HG03097 (cell line): ENCODE data around the gene KPNA1.
"Not testable (repeated sequence)": the region's sequence is repeated elsewhere in the genome, so short reads cannot be mapped to it uniquely, and the experiment has no call there.

ENCODE experiments used
- ATAC-seq: cut with Tn5 transposase; IDR thresholded peaks from one replicate; pipeline ENCODE4 v1.9.1; 2021; ENCODE audit not compliant: unreplicated experiment, low FRiP score

The KPNA1 gene

DNA sequence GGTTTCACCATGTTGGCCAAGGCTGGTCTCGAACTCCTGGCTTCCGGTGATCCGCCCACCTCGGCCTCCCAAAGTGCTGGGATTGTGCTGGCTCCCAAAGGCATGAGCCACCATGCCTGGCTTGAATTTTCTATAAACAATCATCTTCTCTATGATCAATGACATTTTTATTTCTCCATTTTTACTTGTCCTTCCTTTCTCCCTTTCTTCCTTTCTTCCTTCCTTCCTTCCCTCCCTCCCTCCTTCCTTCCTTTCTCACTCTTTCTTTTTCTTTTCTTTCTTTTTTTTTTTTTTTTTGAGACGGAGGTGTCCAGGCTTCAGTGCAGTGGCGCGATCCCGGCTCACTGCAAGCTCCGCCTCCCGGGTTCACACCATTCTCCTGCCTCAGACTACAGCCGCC is 8.6 kb upstream of the KPNA1 start:
- no peak for ATAC-seq

DNA sequence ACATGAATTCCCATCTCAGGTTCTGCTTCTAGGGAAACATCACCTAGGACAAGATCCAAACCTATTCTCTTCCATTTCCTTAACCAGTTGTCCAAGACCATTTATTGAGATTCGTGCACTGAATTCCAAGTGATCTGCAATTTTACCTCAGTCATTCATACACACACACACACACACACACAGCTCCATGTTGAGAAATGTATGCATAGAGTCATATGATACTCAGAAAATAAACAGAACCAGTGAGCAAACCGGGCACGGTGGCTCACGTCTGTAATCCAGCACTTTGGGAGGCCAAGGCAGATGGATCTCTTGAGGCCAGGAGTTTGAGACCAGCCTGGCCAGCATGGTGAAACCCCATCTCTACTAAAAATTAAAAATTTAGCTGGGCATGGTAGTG is 6.1 kb upstream of the KPNA1 start:
- ATAC-seq, result no peak

- no peak for ATAC-seq
Measured at GRCh38 chr3:122519693-122520092, 5.0 kb upstream of the KPNA1 start.

DNA sequence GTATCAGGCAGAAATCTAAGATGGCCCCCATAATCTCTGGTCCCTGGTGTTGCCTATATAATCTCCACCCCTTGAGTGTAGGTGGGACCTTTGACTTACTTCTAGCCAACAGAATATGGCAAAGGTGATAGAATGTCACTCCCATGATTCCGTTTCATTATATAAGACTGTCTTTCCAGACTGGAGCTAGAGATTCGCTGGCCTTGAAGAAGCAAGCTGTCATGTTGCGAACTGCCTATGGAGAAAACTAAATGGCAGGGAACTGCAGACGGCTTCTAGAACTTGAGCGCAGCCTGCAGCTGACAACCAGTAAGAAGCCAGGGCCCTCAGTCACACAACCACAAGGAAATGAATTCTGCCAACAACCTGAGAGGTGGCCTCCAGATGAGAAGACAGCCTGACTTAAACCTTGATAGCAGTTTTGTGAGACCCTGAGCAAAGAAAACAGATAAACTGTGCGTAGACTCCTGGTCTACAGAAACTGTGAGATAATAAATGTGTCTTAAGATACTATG is 2.2 kb upstream of the KPNA1 start:
- ATAC-seq, result no peak

DNA sequence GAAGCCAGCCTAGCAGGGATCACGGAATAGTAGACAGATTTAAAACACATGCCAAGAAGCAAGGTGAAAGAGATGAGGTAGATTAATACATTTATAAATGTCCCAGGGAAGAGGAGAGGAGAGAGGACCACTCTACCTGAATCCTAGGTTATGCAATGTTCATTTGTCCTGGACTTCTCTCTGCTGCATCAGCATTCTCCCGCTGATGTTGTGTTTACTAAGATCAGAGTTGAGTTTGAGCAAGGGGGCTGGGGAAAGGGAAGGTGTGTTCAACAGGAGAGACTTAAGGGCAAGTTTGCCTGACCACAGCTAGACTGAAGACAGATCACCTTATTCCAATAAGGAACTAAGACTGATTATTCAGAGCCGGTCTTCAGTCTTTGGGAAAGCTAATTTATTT is 1.1 kb upstream of the KPNA1 start:
- ATAC-seq, result no peak

DNA sequence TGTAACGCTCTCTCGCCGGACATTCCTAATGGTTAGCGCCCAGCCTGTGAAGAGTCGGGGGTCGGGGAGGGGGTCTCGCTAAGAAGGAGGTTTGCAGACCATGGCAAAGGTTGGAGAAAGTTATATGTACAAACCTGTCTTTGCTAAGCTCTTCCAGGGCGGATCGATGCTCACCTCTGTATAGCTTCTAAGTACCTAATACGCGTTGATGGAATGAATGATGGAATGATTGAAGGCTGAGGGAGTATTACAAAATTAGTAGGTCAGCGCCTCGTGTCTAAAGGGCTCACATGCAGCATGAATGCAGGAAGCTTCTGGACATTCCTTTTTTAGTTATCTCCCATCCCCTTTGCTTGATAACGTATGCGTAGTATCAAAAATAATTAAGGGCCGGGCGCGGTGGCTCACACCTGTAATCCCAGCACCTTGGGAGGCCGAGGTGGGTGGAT is 305 bp upstream of the KPNA1 start:
- ATAC-seq, result no peak

- no peak for ATAC-seq
Measured at GRCh38 chr3:122513386-122514122, 1.2 kb downstream of the KPNA1 start.

GRCh38 chr3:122512284-122512683 is 2.5 kb downstream of the KPNA1 start:
- ATAC-seq, result no peak

GRCh38 chr3:122510878-122511535 is 3.7 kb downstream of the KPNA1 start:
- ATAC-seq, result no peak

DNA sequence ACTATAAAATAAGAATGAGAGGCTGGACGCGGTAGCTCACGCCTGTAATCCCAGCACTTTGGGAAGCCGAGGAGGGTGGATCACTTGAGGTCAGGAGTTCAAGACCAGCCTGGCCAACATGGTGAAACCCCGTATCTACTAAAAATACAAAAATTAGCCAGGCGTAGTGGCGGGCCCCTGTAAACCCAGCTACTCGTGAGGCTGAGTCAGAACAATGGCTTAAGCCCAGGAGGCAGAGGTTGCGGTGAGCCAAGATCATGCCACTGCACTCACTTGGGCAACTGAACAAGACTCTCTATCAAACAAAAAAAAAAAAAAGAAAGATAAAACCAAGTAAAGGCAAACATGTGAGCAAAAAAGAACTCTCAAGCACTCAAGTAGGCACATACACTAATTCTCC is 5.8 kb downstream of the KPNA1 start:
- not testable (repeated sequence) for ATAC-seq

DNA sequence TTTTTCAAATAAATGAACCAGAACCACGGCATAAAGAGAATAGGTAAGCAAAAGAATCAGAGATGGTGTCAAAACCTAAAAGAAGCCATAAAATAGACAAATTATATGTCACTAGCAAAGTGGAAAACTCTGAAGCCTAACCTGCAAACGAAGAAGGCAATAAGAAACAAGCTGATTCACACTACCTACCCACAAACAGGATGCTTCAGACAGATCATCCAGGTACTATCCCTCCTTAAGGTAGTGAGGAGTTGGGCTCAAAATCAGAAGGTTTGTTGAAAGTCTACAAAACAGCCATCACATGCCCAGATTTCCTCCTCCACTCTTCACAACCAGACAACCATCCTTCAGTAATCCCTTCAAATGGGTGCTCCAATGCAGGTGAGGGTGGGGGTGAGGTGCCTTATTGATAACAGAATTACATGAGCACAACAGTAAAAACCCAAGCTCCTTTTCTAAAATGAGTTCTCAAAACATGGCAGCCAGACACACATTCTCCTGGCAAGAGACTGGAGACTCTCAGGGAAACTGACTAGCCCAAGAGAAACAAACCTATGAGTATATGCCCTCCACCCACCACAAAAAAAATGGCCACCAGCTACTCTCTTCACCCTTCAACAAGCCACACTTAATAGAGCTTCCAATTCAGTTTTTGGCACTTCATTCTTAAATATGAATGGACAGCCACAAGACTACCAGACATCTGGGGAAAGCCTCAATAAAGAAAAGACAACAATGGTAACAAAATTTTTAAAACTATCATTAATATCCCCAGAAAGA is 6.4 kb downstream of the KPNA1 start:
- ATAC-seq, result no peak

GRCh38 chr3:122506450-122506849 is 8.3 kb downstream of the KPNA1 start:
- no peak for ATAC-seq

DNA sequence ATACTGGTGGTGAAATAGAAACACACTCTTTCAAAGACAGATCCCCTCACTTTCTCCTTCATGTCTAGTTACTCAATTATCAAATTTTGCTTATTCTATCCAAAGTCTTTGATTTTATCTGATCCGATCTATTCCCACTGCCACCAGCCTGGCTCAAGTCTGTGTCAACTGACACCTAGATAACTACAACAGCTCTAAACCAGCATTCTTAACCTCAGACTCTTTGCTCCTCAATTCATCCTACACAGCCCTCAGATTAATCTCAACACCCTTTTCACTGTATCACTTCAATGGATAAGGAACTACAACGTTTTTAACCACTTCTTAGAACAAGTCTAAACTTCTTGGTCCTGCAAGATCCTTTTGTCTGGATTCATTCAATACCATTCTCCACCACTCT is 9.1 kb downstream of the KPNA1 start:
- no peak for ATAC-seq

GRCh38 chr3:122502941-122503340 is 11.8 kb downstream of the KPNA1 start:
- ATAC-seq, result no peak

DNA sequence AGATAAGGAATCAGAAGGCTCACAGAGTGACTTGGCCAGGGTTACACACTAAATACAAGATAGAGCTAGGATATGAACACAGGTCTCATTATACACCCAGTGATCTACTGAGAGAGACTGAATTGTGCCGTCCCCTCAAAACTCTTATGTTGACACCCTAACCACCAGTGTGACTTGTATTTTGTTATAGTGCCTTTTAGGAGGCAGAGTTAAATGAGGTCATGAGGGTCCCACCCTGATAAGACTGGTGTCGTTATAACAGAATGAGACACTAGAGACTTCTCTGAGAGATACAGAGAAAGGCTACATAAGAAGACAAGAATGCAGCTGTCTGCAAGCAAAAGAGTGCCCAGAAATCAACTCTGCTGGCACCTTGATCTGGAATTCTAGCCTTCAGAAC is 12.6 kb downstream of the KPNA1 start:
- ATAC-seq, result no peak

DNA sequence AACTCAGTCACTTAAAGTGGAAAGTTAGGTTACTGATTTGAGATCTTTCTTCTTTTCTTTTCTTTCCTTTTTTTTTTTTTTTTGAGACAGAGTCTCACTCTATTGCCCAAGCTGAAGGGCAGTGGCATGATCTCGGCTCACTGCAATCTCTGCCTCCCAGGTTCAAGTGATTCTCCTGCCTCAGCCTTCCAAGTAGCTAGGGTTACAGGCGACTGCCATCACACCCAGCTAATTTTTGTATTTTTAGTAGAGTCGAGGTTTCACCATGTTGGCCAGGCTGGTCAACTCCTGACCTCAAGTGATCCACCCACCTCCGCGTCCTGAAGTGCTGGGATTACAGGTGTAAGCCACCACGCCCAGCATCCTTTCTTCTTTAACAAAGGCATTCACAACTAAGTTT is 13.8 kb downstream of the KPNA1 start:
- ATAC-seq, result not testable (repeated sequence)

DNA sequence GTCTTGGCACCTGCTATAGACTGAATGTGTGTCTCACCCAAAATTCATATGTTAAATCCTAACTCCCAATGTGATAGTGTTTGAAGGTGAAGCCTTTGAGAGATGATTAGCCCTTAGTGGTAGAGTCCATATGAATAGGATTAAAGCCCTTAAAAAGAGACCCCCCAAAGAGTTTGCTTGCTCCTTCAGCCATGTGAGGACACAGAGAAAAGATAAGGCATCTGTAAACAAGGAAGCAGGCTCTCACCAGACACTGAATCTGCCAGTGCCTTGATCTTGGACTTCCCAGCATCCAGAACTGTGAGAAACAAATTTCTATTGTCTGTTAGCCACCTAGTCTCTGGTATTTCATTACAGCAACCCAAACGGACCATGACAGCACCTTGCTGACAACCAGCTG is 16.6 kb downstream of the KPNA1 start:
- no peak for ATAC-seq

GRCh38 chr3:122497425-122497824 is 17.3 kb downstream of the KPNA1 start:
- peak; percentile 66 for ATAC-seq

DNA sequence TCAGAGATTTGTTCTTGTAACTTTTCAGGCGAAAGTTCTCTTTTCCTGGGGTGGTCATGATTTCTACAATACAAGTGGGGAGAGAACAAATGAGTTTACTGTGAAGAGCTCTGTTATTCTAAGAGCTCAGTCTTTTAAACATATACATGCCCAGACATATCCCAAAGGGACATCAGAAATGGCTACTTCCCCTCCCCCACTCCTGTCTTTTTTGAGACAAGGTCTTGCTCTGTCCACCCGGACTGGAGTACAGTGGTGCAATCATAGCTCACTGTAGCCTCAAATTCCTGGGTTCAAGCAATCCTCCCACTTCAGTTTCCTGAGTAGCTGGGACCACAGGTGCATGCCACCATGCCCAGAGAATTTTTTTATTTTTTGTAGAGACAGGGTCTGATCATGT is 18.2 kb downstream of the KPNA1 start:
- ATAC-seq, result no peak

GRCh38 chr3:122493296-122493695 is 21.4 kb downstream of the KPNA1 start:
- ATAC-seq, result no peak

DNA sequence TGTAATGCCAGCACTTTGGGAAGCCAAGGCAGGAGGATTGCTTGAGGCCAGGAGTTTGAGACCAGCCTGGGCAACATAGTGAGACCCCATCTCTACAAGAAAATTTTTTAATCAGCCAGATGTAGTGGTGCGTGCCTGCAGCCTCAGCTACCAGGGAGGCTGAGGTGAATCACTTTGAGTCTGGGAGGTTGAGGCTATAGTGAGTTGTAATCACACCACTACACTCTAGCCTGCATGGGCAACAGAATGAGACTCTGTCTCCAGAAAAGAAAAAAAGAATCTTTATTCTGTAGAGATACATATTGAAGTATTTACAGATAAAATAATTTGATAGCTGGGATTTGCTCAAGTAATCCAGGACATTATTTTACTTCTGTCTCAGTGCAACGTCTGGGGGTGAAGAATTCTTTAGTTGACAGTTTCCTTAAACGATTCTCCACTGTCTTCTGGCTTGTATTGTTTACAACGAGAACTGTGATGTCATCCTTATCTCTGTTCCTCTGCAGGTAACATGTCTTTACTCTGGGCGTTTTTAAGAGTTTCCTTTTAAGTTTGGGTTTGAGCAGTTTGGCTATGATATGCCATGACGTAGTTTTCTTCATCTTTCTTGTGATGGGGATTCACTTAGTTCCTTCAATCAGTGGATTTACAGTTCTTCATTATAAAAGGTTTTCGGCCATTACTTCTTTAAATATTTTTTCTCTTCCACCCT is 26.3 kb downstream of the KPNA1 start:
- ATAC-seq, result no peak
